ENCODE results near the gene FBXL14. TPM values are rescaled to one million over a fixed set of nuclear protein-coding genes. Genes with fewer than 3 reads are reported as not detected.

FBXL14 gene
- polyA plus RNA-seq, 2 of the 4 experiments (the other 2 are of a cell fraction) = 6.7 to 7.1 TPM

GRCh38 chr12:1629338-1630132, 35.2 kb upstream of the FBXL14 start (continued):
- TF ChIP-seq HMGXB4 (CRISPR knock-in tag; IDR thresholded peaks at IDR 0.05; ENCODE audit: borderline replicate concordance) (no peak), RARB (CRISPR knock-in tag; IDR thresholded peaks at IDR 0.05) (no peak), USF2 (IDR thresholded peaks at IDR 0.05) (no peak), HOXB5 (CRISPR knock-in tag; IDR thresholded peaks at IDR 0.05) (no peak)

- TF ChIP-seq ZNF302 (CRISPR knock-in tag; IDR thresholded peaks at IDR 0.05) = no peak
- TF ChIP-seq KDM1A (IDR thresholded peaks at IDR 0.05; ENCODE audit: low read depth) = no peak
- TF ChIP-seq ATOH8 (CRISPR knock-in tag; IDR thresholded peaks at IDR 0.05; ENCODE audit: low read depth) = no peak
- TF ChIP-seq BHLHE40 (IDR thresholded peaks at IDR 0.05; ENCODE audit: low read depth, low read length) = no peak
- no peak for TF ChIP-seq RARB (CRISPR knock-in tag; IDR thresholded peaks at IDR 0.05)
- POLR2A ChIA-PET = no interaction called here
- CTCF ChIA-PET = interaction anchor here (0.6 to 16.6 kb wide), 11 partner anchors 8 to 988 kb away, joined by 3 to 210 read pairs (median 6); no protein-coding TSS in a partner anchor
- DNase-seq (ENCODE audit: low read depth in 1 of 2, low spot score in 1 of 2) = no peak
- peak within 1 kb of the TSS; percentile 56 for H3K4me3 ChIP-seq
- H3K9me3 ChIP-seq = no peaks in the 10 kb centered on the region
- 87% methylated on average over 17 of the region's 17 CpGs for WGBS (ENCODE audit: missing lambda C conversion rate)
- H3K27ac ChIP-seq = peak within 1 kb of the TSS; percentile 57 to 82; a peak in 5 of 6 replicates
- no peak for ATAC-seq
- peaks cover 7% of the 10 kb centered on the region; the same call in 1 of the 3 replicates for H3K4me1 ChIP-seq
- FAIRE-seq = no peak
- H3K4me2 ChIP-seq = peak within 1 kb of the TSS; percentile 100
Measured at GRCh38 chr12:1628666-1629337, 34.4 kb upstream of the FBXL14 start, which contains the start of gene WNT5B. TSS of gene WNT5B (plus strand) at chr12:1629231. CDS start at chr12:1631355, 2,124 bp downstream.

GRCh38 chr12:1622406-1622805, 28.0 kb upstream of the FBXL14 start:
- H3K4me1 ChIP-seq = 0 out of 3 replicates have a peak, but pooled peaks cover 6% of the 10 kb centered on the region
- no peak for ATAC-seq
- no peaks in the 10 kb centered on the region for H3K9me3 ChIP-seq
- 50% methylated on average over 3 of the region's 3 CpGs for WGBS (ENCODE audit: missing lambda C conversion rate)
- TF ChIP-seq TFCP2L1 (CRISPR knock-in tag; IDR thresholded peaks at IDR 0.05) (no peak), JUNB (IDR thresholded peaks at IDR 0.05) (no peak), NFE2L2 (conservative IDR thresholded peaks at IDR 0.05; ENCODE audit: low read length) (no peak), HDAC2 (IDR thresholded peaks at IDR 0.05) (no peak), KDM5A (IDR thresholded peaks at IDR 0.05) (no peak), FOSB (CRISPR knock-in tag; IDR thresholded peaks at IDR 0.05) (no peak), EP300 (IDR thresholded peaks at IDR 0.05) (no peak), HES2 (IDR thresholded peaks at IDR 0.05) (no peak), ATOH8 (CRISPR knock-in tag; IDR thresholded peaks at IDR 0.05; ENCODE audit: low read depth) (no peak), RCOR1 (IDR thresholded peaks at IDR 0.05; ENCODE audit: low read depth, low read length) (no peak), MAX (IDR thresholded peaks at IDR 0.05) (no peak), ZC3H11A (IDR thresholded peaks at IDR 0.05) (no peak), POLR2AphosphoS2 (conservative IDR thresholded peaks at IDR 0.05; ENCODE audit: low read length) (no peak), HOXB5 (CRISPR knock-in tag; IDR thresholded peaks at IDR 0.05) (no peak), TP53 (CRISPR knock-in tag; IDR thresholded peaks at IDR 0.05) (no peak), ZSCAN20 (CRISPR knock-in tag; IDR thresholded peaks at IDR 0.05) (no peak), CTCF (IDR thresholded peaks at IDR 0.05) (no peak), RAD21 (conservative IDR thresholded peaks at IDR 0.05 in 1 of 2, IDR thresholded peaks at IDR 0.05 in 1 of 2) (no peak), CHD2 (IDR thresholded peaks at IDR 0.05; ENCODE audit: low read length, partially characterized antibody) (no peak), HEYL (CRISPR knock-in tag; IDR thresholded peaks at IDR 0.05) (no peak)
- POLR2A ChIA-PET = no interaction called here
- no peak for DNase-seq (ENCODE audit: low read depth in 1 of 2, low spot score in 1 of 2)
- no peak overlapping the region for H3K4me3 ChIP-seq
- CTCF ChIA-PET = interaction anchor here (1.9 to 4.5 kb wide), 3 partner anchors 12 to 169 kb away, joined by 7 to 24 read pairs (median 8); no protein-coding TSS in a partner anchor
- H3K27ac ChIP-seq = no peak overlapping the region
- H3K4me2 ChIP-seq = no peak overlapping the region
- FAIRE-seq = no peak
